T-cell (primary cell): ENCODE measurements around the gene CACNA1F. TPM values are rescaled to one million over a fixed set of nuclear protein-coding genes. Genes with fewer than 3 reads are reported as not detected.

Experiments used
- ATAC-seq, 4 experiments: fragments of 200-7000 bp in 3 of 4; fragments of 150-1000 bp in 1 of 4; cut with Tn5 transposase; replicated peaks in 1 of 4; 1 replicate in 3 of 4; 2 replicates in 1 of 4; pipeline ENCODE4 v1.10.0; 2021; ENCODE audit warnings: moderate library complexity in 3 of 4, mild to moderate bottlenecking in 2 of 4, moderate number of reproducible peaks in 1 of 4
- CTCF ChIA-PET, 2 donors: fragments of 300-600 bp; sonication (Branson Sonifier 250); formaldehyde crosslinking; loops; one replicate each; lab custom pipeline; 2022; ENCODE audit warnings: antibody characterized with exemption in 2 of 2; lab: Charles Lee
- POLR2A ChIA-PET, 2 donors: fragments of 300-600 bp; sonication (Branson Sonifier 250); formaldehyde crosslinking; loops; one replicate each; lab custom pipeline; 2022; ENCODE audit warnings: antibody characterized with exemption in 2 of 2; lab: Charles Lee
- DNase-seq, 35 experiments: peaks; one replicate each; pipeline versions ENCODE4 v3.0.0 to v3.0.0-alpha.2; 2013 to 2023
- H3K27ac ChIP-seq: one replicate; pipeline ENCODE4 v1.5.1; 2013; ENCODE audit warnings: low read length
- H3K27me3 ChIP-seq, 2 experiments: replicated peaks in 1 of 2; 1 replicate in 1 of 2; 2 replicates in 1 of 2; pipeline versions ENCODE4 v1.6.1 to v1.7.0; 2013; ENCODE audit warnings: low read length in 1 of 2, mixed read lengths in 1 of 2; ENCODE audit not compliant: control insufficient read depth in 2 of 2, insufficient read depth in 2 of 2; ENCODE audit errors: extremely low read depth in 1 of 2
- H3K36me3 ChIP-seq, 2 donors: 1 replicate in 1 of 2; 2 replicates in 1 of 2; pipeline versions ENCODE4 v1.6.1 to v1.7.0; 2013; ENCODE audit warnings: low read length in 1 of 2; ENCODE audit not compliant: control insufficient read depth in 2 of 2, insufficient read depth in 1 of 2; ENCODE audit errors: extremely low read depth in 1 of 2
- H3K4me1 ChIP-seq, 2 experiments: 1 replicate in 1 of 2; 2 replicates in 1 of 2; pipeline versions ENCODE4 v1.6.1 to v1.7.0; 2013; ENCODE audit warnings: low read length in 2 of 2, mixed read lengths in 1 of 2; ENCODE audit not compliant: insufficient read depth in 2 of 2, control insufficient read depth in 1 of 2; ENCODE audit errors: extremely low read depth in 1 of 2
- H3K4me3 ChIP-seq, 2 donors: 1 replicate in 1 of 2; 2 replicates in 1 of 2; pipeline versions ENCODE4 v1.5.1 to v1.7.0; 2013; ENCODE audit warnings: mild to moderate bottlenecking in 2 of 2, low read length in 1 of 2, moderate library complexity in 1 of 2; ENCODE audit not compliant: control insufficient read depth in 1 of 2; ENCODE audit errors: extremely low read depth in 1 of 2
- H3K9me3 ChIP-seq: 2 replicates; pipeline ENCODE4 v1.7.0; 2013
- H3K27ac Mint-ChIP-seq, 2 donors: one replicate each; pipeline ENCODE4 v1.8.0; 2020 to 2021; ENCODE audit warnings: mild to moderate bottlenecking in 2 of 2, mixed read lengths in 2 of 2
- H3K27me3 Mint-ChIP-seq, 2 donors: one replicate each; pipeline ENCODE4 v1.8.0; 2021 to 2022; ENCODE audit warnings: mixed read lengths in 2 of 2
- H3K36me3 Mint-ChIP-seq: one replicate; pipeline ENCODE4 v1.8.0; 2021; ENCODE audit warnings: mixed read lengths
- H3K4me1 Mint-ChIP-seq, 3 donors: one replicate each; pipeline ENCODE4 v1.8.0; 2020 to 2022; ENCODE audit warnings: mixed read lengths in 3 of 3, mild to moderate bottlenecking in 1 of 3
- H3K4me3 Mint-ChIP-seq, 3 donors: one replicate each; pipeline ENCODE4 v1.8.0; 2020 to 2022; ENCODE audit warnings: mild to moderate bottlenecking in 3 of 3, mixed read lengths in 3 of 3, moderate library complexity in 3 of 3
- H3K9me3 Mint-ChIP-seq, 3 donors: one replicate each; pipeline ENCODE4 v1.8.0; 2020 to 2022; ENCODE audit warnings: mixed read lengths in 3 of 3
- WGBS: methylation state at CpG from one replicate; pipeline ENCODE4 v1.1.5; 2013; ENCODE audit warnings: missing lambda C conversion rate; ENCODE audit not compliant: insufficient coverage; 5-methylcytosine and 5-hydroxymethylcytosine counted together
- total RNA-seq, 35 experiments: library from RNA in 6 of 35; stranded (reverse) in 6 of 35; fragments of 120-200 nt in 1 of 35; gene quantifications; one replicate each; pipeline versions ENCODE4 v1.2.1 to v1.2.4 and lab custom pipeline; 2013 to 2026

CACNA1F gene
- total RNA-seq, 5 donors from 2014 or later (not counting 1 experiment from before 2014, with no cell fraction given) = 1.4 to 1.9 (median 1.6) TPM

GRCh38 chrX:49256268-49256995 lies 23.3 kb upstream of the CACNA1F start:
- Mint-ChIP-seq H3K36me3 (peaks cover 9% of the 10 kb centered on the region), H3K4me1 (peaks cover 22 to 35% (median 31%) of the 10 kb centered on the region in 3 donors), H3K27ac (peak overlapping the region; percentile 49 to 52), H3K4me3 (no peak overlapping the region), H3K9me3 (no peaks in the 10 kb centered on the region), H3K27me3 (peaks cover 0 to 3% of the 10 kb centered on the region in 2 donors)
- Histone ChIP-seq H3K36me3 (no peaks in the 10 kb centered on the region), H3K4me3 (no peak overlapping the region), H3K4me1 (peaks cover 0 to 31% of the 10 kb centered on the region in 2 experiments), H3K27ac (no peak overlapping the region), H3K9me3 (no peaks in the 10 kb centered on the region), H3K27me3 (no peaks in the 10 kb centered on the region)
- ChIA-PET CTCF (interaction anchor here in 1 of 2 donors (0.5 kb wide), 1 partner anchor 20 kb away, joined by 3 read pairs; no protein-coding TSS in a partner anchor), POLR2A (interaction anchor here (0.5 to 0.7 kb wide), 2 partner anchors 129 to 541 kb away, joined by 3 to 4 read pairs; no protein-coding TSS in a partner anchor)
- no peak for DNase-seq
- whole genome bisulfite sequencing = no CpG with 5 or more reads among the region's 9 CpGs
- no peak for ATAC-seq

GRCh38 chrX:49254639-49255038 lies 21.5 kb upstream of the CACNA1F start:
- ChIA-PET CTCF (no interaction called here), POLR2A (no interaction called here)
- no peak for DNase-seq
- peaks cover 0 to 2% of the 10 kb centered on the region in 2 donors for H3K36me3 ChIP-seq
- ATAC-seq = no peak
- Mint-ChIP-seq H3K36me3 (peaks cover 12% of the 10 kb centered on the region), H3K27ac (no peak overlapping the region), H3K4me3 (no peak overlapping the region), H3K27me3 (peaks cover 0 to 10% of the 10 kb centered on the region in 2 donors), H3K4me1 (peaks cover 22 to 37% (median 33%) of the 10 kb centered on the region in 3 donors), H3K9me3 (no peaks in the 10 kb centered on the region)
- H3K27ac ChIP-seq = no peak overlapping the region
- peaks cover 0 to 30% of the 10 kb centered on the region in 2 experiments for H3K4me1 ChIP-seq
- WGBS = 80% methylated on average over 1 of the region's 7 CpGs
- no peaks in the 10 kb centered on the region for H3K9me3 ChIP-seq
- no peak overlapping the region for H3K4me3 ChIP-seq
- no peaks in the 10 kb centered on the region for H3K27me3 ChIP-seq

DNA sequence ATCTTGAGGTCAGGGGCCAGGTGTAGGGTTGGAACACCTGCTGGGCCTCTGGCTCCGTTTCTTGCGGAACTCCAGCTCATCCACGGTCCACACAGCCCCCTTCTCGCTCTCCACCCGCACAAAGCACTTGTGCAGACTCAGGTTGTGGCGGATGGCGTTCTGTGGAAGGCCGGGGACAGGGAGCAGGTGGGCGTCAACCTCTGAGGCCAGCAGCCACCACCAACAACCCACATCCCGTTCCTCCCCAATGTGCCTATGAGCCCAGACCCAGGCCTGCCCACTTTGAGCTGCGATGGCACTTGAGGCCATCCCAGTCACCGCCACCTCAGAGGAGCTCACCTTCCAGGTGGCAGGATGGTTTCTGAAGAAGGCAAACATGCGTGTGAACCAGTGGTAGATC lies 18.2 kb upstream of the CACNA1F start:
- no peaks in the 10 kb centered on the region for H3K27me3 ChIP-seq
- H3K9me3 ChIP-seq = no peaks in the 10 kb centered on the region
- H3K4me3 Mint-ChIP-seq = no peak overlapping the region
- ChIA-PET POLR2A (no interaction called here), CTCF (no interaction called here)
- WGBS = no CpG with 5 or more reads among the region's 13 CpGs
- H3K4me3 ChIP-seq = no peak overlapping the region
- H3K27ac Mint-ChIP-seq = no peak overlapping the region
- H3K9me3 Mint-ChIP-seq = no peaks in the 10 kb centered on the region
- H3K27me3 Mint-ChIP-seq = peaks cover 0 to 10% of the 10 kb centered on the region in 2 donors
- H3K27ac ChIP-seq = no peak overlapping the region
- ATAC-seq (peak in 1 of 4 experiments; percentile 13), DNase-seq (no peak)
- no peaks in the 10 kb centered on the region for H3K4me1 ChIP-seq
- peaks cover 5 to 10% (median 7%) of the 10 kb centered on the region in 3 donors for H3K4me1 Mint-ChIP-seq
- H3K36me3 Mint-ChIP-seq = peaks cover 16% of the 10 kb centered on the region
- H3K36me3 ChIP-seq = peaks cover 0 to 23% of the 10 kb centered on the region in 2 donors

GRCh38 chrX:49250578-49250977 lies 17.4 kb upstream of the CACNA1F start:
- Mint-ChIP-seq H3K36me3 (peaks cover 16% of the 10 kb centered on the region), H3K4me1 (peaks cover 5 to 7% (median 6%) of the 10 kb centered on the region in 3 donors), H3K9me3 (no peaks in the 10 kb centered on the region), H3K27ac (peak overlapping the region in 1 of 2 donors; percentile 45), H3K27me3 (peaks cover 0 to 10% of the 10 kb centered on the region in 2 donors), H3K4me3 (peak overlapping the region in 1 of 3 donors; percentile 5)
- peak in 2 of 4 experiments; percentile 31 to 32 for ATAC-seq
- no peaks in the 10 kb centered on the region for H3K27me3 ChIP-seq
- no peaks in the 10 kb centered on the region for H3K4me1 ChIP-seq
- POLR2A ChIA-PET = no interaction called here
- 92% methylated on average over 7 of the region's 9 CpGs for WGBS
- H3K4me3 ChIP-seq = no peak overlapping the region
- no peaks in the 10 kb centered on the region for H3K9me3 ChIP-seq
- no peak overlapping the region for H3K27ac ChIP-seq
- peaks cover 0 to 25% of the 10 kb centered on the region in 2 donors for H3K36me3 ChIP-seq
- DNase-seq = no peak
- CTCF ChIA-PET = no interaction called here

GRCh38 chrX:49250066-49250465 lies 16.9 kb upstream of the CACNA1F start:
- H3K27ac ChIP-seq = no peak overlapping the region
- Mint-ChIP-seq H3K27ac (no peak overlapping the region), H3K4me1 (peaks cover 5 to 7% (median 6%) of the 10 kb centered on the region in 3 donors), H3K36me3 (peaks cover 16% of the 10 kb centered on the region), H3K4me3 (no peak overlapping the region), H3K9me3 (no peaks in the 10 kb centered on the region), H3K27me3 (peaks cover 0 to 10% of the 10 kb centered on the region in 2 donors)
- ChIA-PET POLR2A (no interaction called here), CTCF (no interaction called here)
- no peaks in the 10 kb centered on the region for H3K27me3 ChIP-seq
- ATAC-seq = no peak
- no peak for DNase-seq
- WGBS = 97% methylated on average over 6 of the region's 13 CpGs
- H3K4me1 ChIP-seq = no peaks in the 10 kb centered on the region
- no peaks in the 10 kb centered on the region for H3K9me3 ChIP-seq
- H3K4me3 ChIP-seq = no peak overlapping the region
- H3K36me3 ChIP-seq = peaks cover 0 to 25% of the 10 kb centered on the region in 2 donors

- peaks cover 19% of the 10 kb centered on the region for H3K36me3 Mint-ChIP-seq
- ATAC-seq (no peak), DNase-seq (no peak)
- Histone ChIP-seq H3K4me1 (no peaks in the 10 kb centered on the region), H3K4me3 (no peak overlapping the region), H3K9me3 (no peaks in the 10 kb centered on the region), H3K27ac (no peak overlapping the region), H3K27me3 (no peaks in the 10 kb centered on the region), H3K36me3 (peaks cover 0 to 28% of the 10 kb centered on the region in 2 donors)
- ChIA-PET CTCF (no interaction called here), POLR2A (interaction anchor here in 1 of 2 donors (0.6 kb wide), 1 partner anchor 12 kb away, joined by 7 read pairs; no protein-coding TSS in a partner anchor)
- peaks cover 0 to 10% of the 10 kb centered on the region in 2 donors for H3K27me3 Mint-ChIP-seq
- H3K9me3 Mint-ChIP-seq = no peaks in the 10 kb centered on the region
- H3K4me3 Mint-ChIP-seq = no peak overlapping the region
- no CpG with 5 or more reads among the region's 9 CpGs for WGBS
- no peak overlapping the region for H3K27ac Mint-ChIP-seq
- peaks cover 5 to 7% (median 6%) of the 10 kb centered on the region in 3 donors for H3K4me1 Mint-ChIP-seq
These were observed 16.5 kb upstream of the CACNA1F start for GRCh38 chrX:49249616-49250015.
